Activated CD8-positive, alpha-beta memory T cell treated with anti-CD3 and anti-CD28 coated beads, Interleukin-2, amount 50 U/mL, for 48 hours (primary cell): ENCODE data around the gene TAS2R39.
"Not testable (repeated sequence)": the region's sequence is repeated elsewhere in the genome, so short reads cannot be mapped to it uniquely, and the experiment has no call there.

Source experiments
- DNase-seq: peaks from one replicate; pipeline ENCODE4 v3.0.0-alpha.2; 2020

Gene TAS2R39

GRCh38 chr7:143183024-143183423 is at the start of gene TAS2R39:
TSS of gene TAS2R39 (plus strand) at chr7:143183419. CDS start at chr7:143183419, 0 bp downstream.
- DNase-seq: no peak

GRCh38 chr7:143147070-143147469 is 36.1 kb upstream of the TAS2R39 start:
- no peak for DNase-seq

- DNase-seq: no peak
These were observed 35.2 kb upstream of the TAS2R39 start for GRCh38 chr7:143148050-143148449.

DNA sequence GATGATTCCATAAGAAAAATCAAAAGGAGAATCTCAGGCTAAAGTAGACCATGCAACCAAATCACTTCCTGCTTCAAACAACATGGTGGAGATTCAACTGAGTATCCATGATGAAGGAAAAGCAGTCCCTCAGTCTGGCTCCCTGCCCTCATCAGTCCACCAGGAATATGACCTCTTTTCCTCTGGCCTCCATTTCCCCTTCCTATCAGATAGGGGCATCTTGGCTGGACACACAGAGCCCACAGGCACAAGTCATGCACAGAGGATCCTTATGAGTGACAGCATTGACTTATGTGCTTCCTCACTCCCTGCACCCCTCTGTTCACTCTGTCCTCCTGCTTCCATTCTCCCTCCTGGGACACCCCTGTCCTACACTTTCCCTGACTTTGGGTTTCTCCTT is 34.6 kb upstream of the TAS2R39 start:
- DNase-seq: no peak

DNA sequence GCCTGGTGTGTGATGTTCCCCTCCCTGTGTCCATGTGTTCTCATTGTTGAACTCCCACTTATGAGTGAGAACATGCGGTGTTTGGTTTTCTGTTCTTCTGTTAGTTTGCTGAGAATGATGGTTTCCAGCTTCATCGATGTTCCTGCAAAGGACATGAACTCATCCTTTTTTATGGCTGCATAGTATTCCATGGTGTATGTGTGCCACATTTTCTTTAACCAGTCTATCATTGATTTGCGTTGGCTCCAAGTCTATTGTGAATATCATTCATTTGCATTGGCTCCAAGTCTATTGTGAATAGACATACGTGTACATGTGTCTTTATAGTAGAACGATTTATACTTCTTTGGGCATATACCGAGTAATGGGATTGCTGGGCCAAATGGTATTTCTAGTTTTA is 32.5 kb upstream of the TAS2R39 start:
- not testable (repeated sequence) for DNase-seq

DNA sequence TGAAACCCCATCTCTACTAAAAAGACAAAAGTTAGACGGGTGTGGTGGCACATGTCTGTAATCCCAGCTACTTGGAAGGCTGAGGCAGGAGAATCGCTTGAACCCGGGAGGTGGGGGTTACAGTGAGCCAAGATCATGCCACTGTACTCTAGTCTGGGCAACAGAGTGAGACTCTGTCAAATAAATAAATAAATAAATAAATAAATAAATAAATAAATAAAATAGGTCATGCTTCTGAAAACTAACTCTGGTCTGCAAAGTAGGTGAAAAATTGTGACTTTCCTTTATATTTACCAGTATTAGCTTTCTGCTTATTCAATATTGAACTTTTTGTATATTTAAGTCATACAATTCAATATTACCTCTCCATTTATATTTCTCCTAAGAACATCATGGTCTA is 24.6 kb upstream of the TAS2R39 start:
- not testable (repeated sequence) for DNase-seq

- no peak for DNase-seq
These were observed 11.5 kb upstream of the TAS2R39 start for GRCh38 chr7:143171697-143172096.

DNA sequence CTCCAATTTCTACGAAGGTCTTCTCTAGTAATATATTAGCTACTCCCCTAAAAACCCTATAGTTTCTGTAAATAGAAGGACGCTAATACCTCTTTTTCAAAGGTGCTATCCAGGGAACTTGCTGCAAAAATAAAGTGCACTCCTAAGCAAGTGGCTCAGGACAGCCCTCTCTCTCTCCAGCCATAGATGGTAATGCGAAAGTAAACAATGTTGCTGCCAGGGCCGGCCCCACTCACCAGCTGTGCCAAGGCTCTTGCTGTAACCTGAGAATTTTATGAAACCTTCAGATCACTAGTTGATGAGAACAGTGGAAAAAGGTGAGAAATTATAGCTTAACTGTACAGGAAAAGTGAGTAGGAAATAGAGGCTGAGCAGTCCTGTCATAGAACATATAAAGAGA is 10.9 kb upstream of the TAS2R39 start:
- no peak for DNase-seq

DNA sequence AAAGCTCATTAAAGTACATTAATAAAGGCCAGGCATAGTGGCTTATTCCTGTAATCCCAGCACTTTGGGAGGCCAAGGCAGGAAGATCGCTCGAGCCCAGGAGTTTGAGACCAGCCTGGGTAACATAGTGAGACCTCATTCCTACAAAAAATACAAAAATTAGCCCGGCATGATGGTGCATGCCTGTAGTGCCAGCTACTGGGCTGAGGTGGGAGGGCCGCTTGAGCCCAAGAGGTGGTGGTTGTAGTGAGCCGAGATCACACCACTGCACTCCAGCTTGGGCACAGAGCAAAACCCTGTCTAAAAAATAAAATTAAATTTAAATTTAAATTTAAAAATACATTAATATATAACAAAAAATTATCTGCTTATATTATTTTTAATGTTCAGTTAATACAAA is 7.1 kb upstream of the TAS2R39 start:
- no peak for DNase-seq

- no peak for DNase-seq
These were observed 5.7 kb upstream of the TAS2R39 start for GRCh38 chr7:143177374-143178119.

GRCh38 chr7:143180771-143181170 is 2.4 kb upstream of the TAS2R39 start:
- DNase-seq: not testable (repeated sequence)

GRCh38 chr7:143181349-143181748 is 1.9 kb upstream of the TAS2R39 start:
- no peak for DNase-seq

DNA sequence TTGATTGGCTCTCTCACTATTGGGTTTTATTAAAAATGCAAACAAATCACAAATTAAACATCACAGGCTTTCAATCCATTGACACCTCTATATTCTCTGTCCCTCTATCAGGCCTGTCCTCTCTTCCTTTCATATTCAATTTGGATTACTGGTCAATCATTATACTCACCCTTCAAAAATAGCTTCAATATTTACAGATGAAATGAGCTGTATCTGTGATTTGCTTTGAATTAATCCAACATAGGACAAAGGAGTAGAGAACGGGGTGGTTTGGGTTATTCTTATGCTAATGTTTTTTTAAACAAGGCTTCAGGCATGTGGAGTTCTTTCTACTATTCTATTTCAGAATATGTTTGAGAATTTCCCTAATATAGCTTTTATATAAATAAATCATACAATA is 2.3 kb downstream of the TAS2R39 start:
- DNase-seq: no peak

DNA sequence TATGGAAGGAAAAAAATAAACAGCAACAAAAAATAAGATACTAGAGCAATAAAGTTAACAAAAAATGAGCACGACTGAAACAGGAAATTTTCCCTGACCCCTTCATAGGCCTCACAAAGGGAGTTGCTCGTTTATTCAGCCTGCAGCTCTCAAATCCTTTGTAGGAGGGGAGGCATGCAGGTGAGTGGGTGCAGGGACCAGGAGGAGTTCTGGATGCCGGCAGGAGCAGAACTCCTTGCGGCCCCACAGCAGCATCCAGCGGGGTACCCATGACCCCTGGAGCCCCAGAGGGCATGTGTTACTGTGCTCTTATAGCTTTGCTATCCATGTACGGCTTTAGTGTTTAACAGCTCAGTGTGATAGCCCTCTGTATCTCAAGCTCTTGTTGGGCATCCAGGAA is 5.8 kb downstream of the TAS2R39 start:
- DNase-seq: no peak

GRCh38 chr7:143193880-143194279 is 10.7 kb downstream of the TAS2R39 start:
- no peak for DNase-seq

DNA sequence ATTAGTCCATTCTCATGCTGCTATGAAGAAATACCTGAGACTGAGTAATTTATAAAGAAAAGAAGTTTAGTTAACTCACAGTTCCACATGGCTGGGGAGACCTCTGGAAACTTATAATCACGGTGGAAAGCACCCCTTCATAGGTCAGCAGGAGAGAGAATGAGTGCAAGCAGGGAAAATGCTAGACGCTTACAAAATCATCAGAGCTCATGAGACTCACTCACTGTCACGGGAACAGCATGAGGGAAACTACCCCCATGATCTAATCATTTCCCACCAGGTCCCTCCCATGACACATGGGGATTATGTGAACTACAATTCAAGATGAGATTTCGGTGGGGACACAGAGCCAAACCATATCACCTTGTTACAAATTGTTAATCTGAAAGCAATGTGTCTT is 15.8 kb downstream of the TAS2R39 start:
- DNase-seq: no peak

DNA sequence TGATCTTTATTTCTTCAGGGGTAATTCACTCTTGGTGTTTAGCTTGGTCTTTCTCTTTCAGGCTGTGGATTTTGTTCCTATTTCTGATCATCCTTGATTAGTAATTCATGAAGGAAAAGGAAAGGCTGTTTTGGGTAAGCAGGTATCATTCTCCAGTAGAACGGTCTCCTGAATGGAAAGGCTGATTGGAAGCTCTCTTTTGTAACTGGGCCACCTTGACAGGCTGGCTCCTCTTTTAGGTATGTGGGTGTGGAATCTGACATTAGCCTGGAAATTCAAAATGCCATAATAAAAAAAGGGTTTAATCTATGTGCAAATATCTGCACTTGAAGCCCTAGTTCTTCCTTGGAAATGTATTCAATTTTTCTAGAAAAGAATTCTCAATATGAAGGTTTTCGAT is 18.9 kb downstream of the TAS2R39 start:
- DNase-seq: no peak

GRCh38 chr7:143203386-143203785 is 20.2 kb downstream of the TAS2R39 start:
- no peak for DNase-seq

DNA sequence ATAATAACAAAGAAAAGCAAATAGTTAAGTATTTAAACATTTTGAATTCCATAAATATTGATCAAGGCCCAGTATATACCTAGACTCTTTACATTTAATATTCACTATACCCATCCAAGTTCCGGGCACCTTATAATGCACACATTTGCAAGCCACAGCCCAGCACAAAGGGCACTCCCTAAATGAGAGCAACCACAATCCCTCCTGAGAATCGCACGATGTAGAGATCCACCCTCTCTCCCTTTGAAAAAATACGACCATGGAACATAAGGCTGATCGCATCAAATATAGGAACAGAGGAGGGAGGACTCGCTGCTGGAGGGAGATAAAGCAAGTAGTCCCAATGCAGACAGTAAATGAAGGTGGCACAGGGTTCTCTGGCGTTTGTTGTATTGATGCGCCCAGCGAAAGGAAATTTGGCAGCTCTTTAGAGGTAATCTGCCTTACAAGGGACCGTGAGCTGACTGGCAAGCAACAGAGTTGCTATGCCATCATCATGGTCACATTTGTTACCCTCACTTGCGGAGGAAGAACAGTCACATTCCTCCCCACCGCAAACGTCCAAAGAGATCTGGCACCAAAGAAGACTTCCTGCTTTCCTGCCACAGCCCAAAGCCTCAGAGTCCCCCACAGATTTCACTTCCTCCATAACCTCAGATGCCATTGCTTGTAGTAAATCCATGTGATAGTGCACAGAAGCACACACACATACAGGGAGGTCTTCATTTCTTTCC is 22.5 kb downstream of the TAS2R39 start:
- no peak for DNase-seq

DNA sequence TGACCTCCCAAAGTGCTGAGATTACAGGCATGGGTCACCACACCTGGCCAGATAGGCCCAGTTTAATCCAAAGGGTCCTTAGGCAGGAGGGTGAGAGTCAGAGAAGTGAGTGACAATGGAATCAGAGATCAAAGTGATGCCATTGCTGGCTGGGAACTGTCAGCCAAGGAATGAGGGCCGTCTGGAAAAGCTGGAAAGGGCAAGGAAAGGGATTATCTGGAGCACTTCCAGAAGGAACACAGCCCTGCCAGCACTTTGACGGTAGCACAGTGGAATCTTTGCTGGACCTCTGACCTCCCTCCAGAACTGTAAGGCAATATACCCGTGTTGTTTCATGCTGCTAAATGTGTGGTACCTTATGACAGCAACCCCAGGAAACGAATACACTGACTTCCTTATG is 27.3 kb downstream of the TAS2R39 start:
- DNase-seq: no peak

- not testable (repeated sequence) for DNase-seq
These were observed 30.3 kb downstream of the TAS2R39 start for GRCh38 chr7:143213478-143213877.

DNA sequence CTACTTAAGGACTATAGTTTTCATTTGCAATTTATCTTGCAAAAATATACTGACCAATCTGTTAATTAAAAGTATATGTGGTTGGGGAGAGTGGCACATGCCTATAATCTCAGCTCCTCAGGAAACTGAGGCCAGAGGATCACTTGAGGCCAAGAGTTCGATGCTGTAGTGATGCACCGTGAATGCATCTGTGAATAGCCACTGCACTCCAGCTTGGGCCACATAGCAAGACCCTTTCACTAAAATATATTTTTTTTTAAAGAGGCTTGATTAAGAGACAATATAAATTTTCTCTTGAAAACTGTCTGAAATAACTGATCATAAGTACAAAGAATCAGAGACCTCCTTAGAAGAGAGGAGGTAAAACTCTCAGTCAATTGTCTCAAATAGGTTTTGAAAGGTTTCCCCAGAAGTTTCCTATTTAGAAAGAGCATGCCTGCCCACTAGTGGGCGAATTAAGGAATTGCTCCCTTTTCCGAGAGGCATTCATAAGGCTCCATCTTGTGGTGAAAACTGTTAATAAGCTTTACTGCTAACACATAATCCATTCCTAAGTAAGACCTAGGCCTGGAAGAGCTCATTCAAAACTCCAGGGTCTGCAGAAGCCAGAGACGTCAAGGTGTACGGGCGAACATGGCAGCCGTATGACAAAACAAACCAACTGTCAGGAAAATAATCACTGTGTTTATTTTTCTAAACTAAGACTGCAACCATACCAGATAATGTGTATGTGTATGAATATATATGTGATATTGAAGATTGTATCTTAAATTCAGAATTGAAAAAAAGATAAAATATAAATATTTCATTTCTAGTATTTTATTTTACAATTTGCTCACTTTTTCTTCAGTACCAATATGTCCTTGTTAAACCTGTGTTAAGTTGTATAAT is 31.8 kb downstream of the TAS2R39 start:
- no peak for DNase-seq

GRCh38 chr7:143216151-143216550 is 32.9 kb downstream of the TAS2R39 start:
- no peak for DNase-seq
